GM19099 (cell line): ENCODE results near the gene FBXL17.

Source experiments
- POLR2A ChIP-seq: IDR thresholded peaks from 3 replicates; pipeline ENCODE4 v1.6.1; 2011; ENCODE audit warnings: low read depth; ENCODE audit not compliant: insufficient read length; ENCODE audit errors: extremely low read depth

FBXL17 gene

GRCh38 chr5:107936515-107936914, 445.4 kb downstream of the FBXL17 start:
- no peak for TF ChIP-seq POLR2A

- TF ChIP-seq POLR2A: no peak
Observed at GRCh38 chr5:107935645-107936044, 446.3 kb downstream of the FBXL17 start.

GRCh38 chr5:107933326-107933725, 448.6 kb downstream of the FBXL17 start:
- TF ChIP-seq POLR2A: no peak

GRCh38 chr5:107930891-107931290, 451.0 kb downstream of the FBXL17 start:
- no peak for TF ChIP-seq POLR2A

GRCh38 chr5:107930092-107930491, 451.8 kb downstream of the FBXL17 start:
- no peak for TF ChIP-seq POLR2A

- no peak for TF ChIP-seq POLR2A
Observed at GRCh38 chr5:107929080-107929479, 452.8 kb downstream of the FBXL17 start.

GRCh38 chr5:107926121-107926520, 455.8 kb downstream of the FBXL17 start:
- TF ChIP-seq POLR2A: no peak

GRCh38 chr5:107925200-107925599, 456.7 kb downstream of the FBXL17 start:
- TF ChIP-seq POLR2A: no peak

- no peak for TF ChIP-seq POLR2A
Observed at GRCh38 chr5:107919969-107920368, 461.9 kb downstream of the FBXL17 start.

GRCh38 chr5:107919361-107919760, 462.5 kb downstream of the FBXL17 start:
- no peak for TF ChIP-seq POLR2A

- no peak for TF ChIP-seq POLR2A
Observed at GRCh38 chr5:107917983-107918382, 463.9 kb downstream of the FBXL17 start.

- TF ChIP-seq POLR2A: no peak
Observed at GRCh38 chr5:107916731-107917725, 464.9 kb downstream of the FBXL17 start.

GRCh38 chr5:107915176-107915812, 466.6 kb downstream of the FBXL17 start:
- TF ChIP-seq POLR2A: no peak

GRCh38 chr5:107913494-107913893, 468.4 kb downstream of the FBXL17 start:
- no peak for TF ChIP-seq POLR2A

GRCh38 chr5:107900721-107901120, 481.2 kb downstream of the FBXL17 start:
- TF ChIP-seq POLR2A: no peak

- TF ChIP-seq POLR2A: no peak
Observed at GRCh38 chr5:107894361-107894760, 487.5 kb downstream of the FBXL17 start.

GRCh38 chr5:107893642-107894041, 488.3 kb downstream of the FBXL17 start:
- no peak for TF ChIP-seq POLR2A

GRCh38 chr5:107889387-107889786, 492.5 kb downstream of the FBXL17 start:
- TF ChIP-seq POLR2A: no peak
